ENCODE results near the gene TMEM14B. TPM values are rescaled to one million over a fixed set of nuclear protein-coding genes. Genes with fewer than 3 reads are reported as not detected.
"Not testable (repeated sequence)": the region's sequence is repeated elsewhere in the genome, so short reads cannot be mapped to it uniquely, and the experiment has no call there.

The TMEM14B gene
- total RNA-seq, 4 donors from 2014 or later, result 114 to 217 (median 197) TPM

DNA sequence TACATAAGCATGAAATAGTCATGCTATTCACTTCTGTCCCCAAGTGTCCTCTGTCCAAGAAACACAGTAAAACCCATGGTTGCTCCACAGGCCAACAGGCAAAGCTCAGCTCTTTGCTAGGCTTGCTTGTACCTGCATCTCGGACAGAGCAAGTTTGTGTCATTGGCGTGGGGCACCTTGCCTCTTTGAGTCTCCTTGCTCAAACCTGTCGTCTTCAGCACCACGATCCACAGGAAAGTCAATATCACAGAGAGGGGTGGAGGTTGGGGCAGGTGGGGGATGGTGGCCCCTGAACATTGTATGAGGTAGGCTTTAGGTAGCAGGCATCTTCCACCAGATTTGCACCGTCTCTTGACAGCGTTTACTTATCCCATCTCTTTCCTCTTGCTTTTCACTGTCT, 4.1 kb upstream of the TMEM14B start:
- WGBS, 2 donors, result 82 to 84% methylated on average over 6 of the region's 6 CpGs
- H3K36me3 ChIP-seq, result no peaks in the 10 kb centered on the region

DNA sequence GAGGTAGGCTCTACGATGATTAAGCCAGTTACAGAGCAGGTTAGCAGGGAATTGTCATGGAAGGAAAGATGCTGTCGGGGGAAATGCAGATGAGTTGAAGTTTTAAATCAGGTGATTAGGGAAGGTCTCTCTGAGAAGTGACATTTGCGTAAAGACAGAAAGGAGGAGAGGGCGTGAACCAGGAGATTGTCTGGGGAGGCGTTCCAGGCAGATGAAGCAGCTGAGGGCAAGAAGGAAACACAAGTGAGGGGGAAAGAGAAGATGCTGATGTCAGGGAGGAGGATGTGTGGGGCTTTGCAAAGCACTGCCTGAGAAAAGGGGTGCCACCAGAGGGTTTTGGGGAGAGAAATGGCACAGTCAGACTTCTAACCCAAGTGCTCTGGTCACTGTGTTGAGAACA, 2.5 kb upstream of the TMEM14B start:
- Histone ChIP-seq H3K27ac (no peak overlapping the region), H3K4me3 (replicated peaks in 1 of 3) (no peak overlapping the region), H3K9me3 (no peaks in the 10 kb centered on the region), H3K27me3 (no peaks in the 10 kb centered on the region), H3K4me1 (peaks cover 16 to 23% of the 10 kb centered on the region in 2 donors), H3K36me3 (no peaks in the 10 kb centered on the region)
- DNase-seq, result no peak
- intact Hi-C loops (cut with DNase I), result loop anchor here (10.0 kb wide), 1 partner anchor 50 kb away; the partner anchor contains the start of genes C6orf52 and PAK1IP1
- WGBS, 2 donors, result 87 to 92% methylated on average over 5 of the region's 5 CpGs
- TF ChIP-seq, protein P1, sequence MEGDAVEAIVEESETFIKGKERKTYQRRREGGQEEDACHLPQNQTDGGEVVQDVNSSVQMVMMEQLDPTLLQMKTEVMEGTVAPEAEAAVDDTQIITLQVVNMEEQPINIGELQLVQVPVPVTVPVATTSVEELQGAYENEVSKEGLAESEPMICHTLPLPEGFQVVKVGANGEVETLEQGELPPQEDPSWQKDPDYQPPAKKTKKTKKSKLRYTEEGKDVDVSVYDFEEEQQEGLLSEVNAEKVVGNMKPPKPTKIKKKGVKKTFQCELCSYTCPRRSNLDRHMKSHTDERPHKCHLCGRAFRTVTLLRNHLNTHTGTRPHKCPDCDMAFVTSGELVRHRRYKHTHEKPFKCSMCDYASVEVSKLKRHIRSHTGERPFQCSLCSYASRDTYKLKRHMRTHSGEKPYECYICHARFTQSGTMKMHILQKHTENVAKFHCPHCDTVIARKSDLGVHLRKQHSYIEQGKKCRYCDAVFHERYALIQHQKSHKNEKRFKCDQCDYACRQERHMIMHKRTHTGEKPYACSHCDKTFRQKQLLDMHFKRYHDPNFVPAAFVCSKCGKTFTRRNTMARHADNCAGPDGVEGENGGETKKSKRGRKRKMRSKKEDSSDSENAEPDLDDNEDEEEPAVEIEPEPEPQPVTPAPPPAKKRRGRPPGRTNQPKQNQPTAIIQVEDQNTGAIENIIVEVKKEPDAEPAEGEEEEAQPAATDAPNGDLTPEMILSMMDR (IDR thresholded peaks at IDR 0.05), result no peak
- TF ChIP-seq POLR2A (IDR thresholded peaks at IDR 0.05), result no peak

More for the DNA sequence above, 4.1 kb upstream of the TMEM14B start:
- TF ChIP-seq, protein P1 (IDR thresholded peaks at IDR 0.05), result no peak
- TF ChIP-seq POLR2A (IDR thresholded peaks at IDR 0.05), result no peak
- peaks cover 3 to 7% of the 10 kb centered on the region in 2 donors for H3K4me1 ChIP-seq
- no peak overlapping the region for H3K4me3 ChIP-seq (replicated peaks in 1 of 3)
- H3K27me3 ChIP-seq, result no peaks in the 10 kb centered on the region
- no peaks in the 10 kb centered on the region for H3K9me3 ChIP-seq
- no peak overlapping the region for H3K27ac ChIP-seq
- DNase-seq, result no peak
- intact Hi-C loops (cut with DNase I), result loop anchor here (10.0 kb wide), 1 partner anchor 49 kb away; the partner anchor contains the start of genes C6orf52 and PAK1IP1

DNA sequence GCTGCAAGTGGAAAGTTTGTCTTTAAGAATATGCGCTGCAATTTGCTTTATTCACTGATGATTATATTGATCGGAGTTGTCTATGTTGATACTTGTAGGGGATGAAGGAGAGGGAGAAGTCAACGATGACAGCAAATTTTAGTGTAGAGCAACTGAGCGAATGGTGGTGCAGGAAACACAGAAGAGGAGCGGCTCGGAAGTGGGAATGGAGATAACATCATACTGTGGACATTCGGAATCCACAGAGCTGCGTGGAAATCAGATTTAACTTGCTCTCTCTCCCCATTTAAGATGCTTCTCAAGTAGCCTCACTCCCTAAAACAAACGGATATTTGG, 722 bp upstream of the TMEM14B start:
- intact Hi-C loops (cut with DNase I), result loop anchor here (10.0 kb wide), 1 partner anchor 52 kb away; the partner anchor contains the start of genes C6orf52 and PAK1IP1
- H3K27ac ChIP-seq, result peak overlapping the region in 2 of 3 donors; percentile 64 to 74
- H3K4me3 ChIP-seq (replicated peaks in 1 of 3), result peak overlapping the region in 2 of 3 donors; percentile 28 to 69
- 57 to 65% methylated on average over 9 of the region's 9 CpGs for WGBS, 2 donors
- peaks cover 24 to 38% of the 10 kb centered on the region in 2 donors for H3K4me1 ChIP-seq
- DNase-seq, result no peak
- peaks cover 0 to 9% of the 10 kb centered on the region in 2 donors for H3K36me3 ChIP-seq
- no peaks in the 10 kb centered on the region for H3K27me3 ChIP-seq
- TF ChIP-seq POLR2A (IDR thresholded peaks at IDR 0.05), result no peak
- TF ChIP-seq, protein P1 (IDR thresholded peaks at IDR 0.05), result no peak
- no peaks in the 10 kb centered on the region for H3K9me3 ChIP-seq

DNA sequence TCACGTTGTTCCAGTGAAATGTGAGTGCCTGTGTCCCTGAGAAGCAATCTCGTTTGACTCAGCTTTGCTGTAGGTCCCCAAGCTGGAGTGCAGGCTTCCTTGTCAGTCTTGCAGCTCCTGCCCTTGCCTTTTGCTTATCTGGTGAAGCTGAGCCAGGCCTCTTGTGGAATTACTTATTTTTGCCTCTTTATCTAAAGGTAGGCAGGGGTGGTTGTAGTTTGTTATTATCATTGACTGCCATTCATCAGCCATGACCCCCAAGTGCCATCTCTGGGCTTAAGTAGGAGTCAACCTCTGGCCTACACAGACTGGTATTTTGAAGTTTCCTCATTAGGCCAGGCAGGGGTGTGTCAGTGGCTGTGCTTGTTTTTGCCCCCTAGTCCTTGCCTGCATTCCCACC, 2.1 kb downstream of the TMEM14B start:
- H3K9me3 ChIP-seq, result no peaks in the 10 kb centered on the region
- no peak overlapping the region for H3K4me3 ChIP-seq (replicated peaks in 1 of 3)
- peak; percentile 30 to 34 for DNase-seq
- peaks cover 24 to 39% of the 10 kb centered on the region in 2 donors for H3K4me1 ChIP-seq
- intact Hi-C loops (cut with DNase I), result loop anchor here (10.0 kb wide), 1 partner anchor 55 kb away; the partner anchor contains the start of genes C6orf52 and PAK1IP1
- TF ChIP-seq, protein P1 (IDR thresholded peaks at IDR 0.05), result no peak
- TF ChIP-seq POLR2A (IDR thresholded peaks at IDR 0.05), result no peak
- peak overlapping the region; percentile 59 to 80 (median 67) for H3K27ac ChIP-seq
- WGBS, 2 donors, result 24 to 41% methylated on average over 2 of the region's 2 CpGs
- peaks cover 9 to 14% of the 10 kb centered on the region in 2 donors for H3K36me3 ChIP-seq
- H3K27me3 ChIP-seq, result no peaks in the 10 kb centered on the region

DNA sequence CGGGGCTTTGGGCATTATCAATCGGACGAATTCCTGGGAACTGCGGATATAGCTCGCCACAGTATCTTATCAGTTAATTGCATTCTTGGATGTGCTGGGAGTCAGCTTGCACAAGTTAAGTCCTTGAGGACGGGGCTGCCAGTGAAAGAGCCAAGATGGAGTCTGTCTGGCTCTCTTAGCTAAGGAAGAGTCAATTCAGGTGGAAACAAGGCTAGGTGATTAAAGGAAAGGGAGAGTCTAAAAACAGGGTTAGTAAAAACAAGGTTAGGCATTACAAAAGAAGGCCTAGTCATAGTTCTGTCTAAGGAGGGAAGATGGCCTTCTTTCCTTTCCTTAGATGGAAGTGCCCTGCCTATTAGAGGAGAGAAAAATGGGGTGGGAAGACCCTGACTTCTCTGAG, 3.0 kb downstream of the TMEM14B start:
- H3K36me3 ChIP-seq, result peaks cover 15 to 22% of the 10 kb centered on the region in 2 donors
- H3K27ac ChIP-seq, result peak overlapping the region; percentile 1 to 67 (median 40)
- DNase-seq; H3K27me3 ChIP-seq; intact Hi-C loops (cut with DNase I); H3K9me3 ChIP-seq; H3K4me3 ChIP-seq (replicated peaks in 1 of 3): not testable (repeated sequence)
- H3K4me1 ChIP-seq, result peaks cover 24 to 39% of the 10 kb centered on the region in 2 donors
- 32 to 55% methylated on average over 6 of the region's 6 CpGs for WGBS, 2 donors

DNA sequence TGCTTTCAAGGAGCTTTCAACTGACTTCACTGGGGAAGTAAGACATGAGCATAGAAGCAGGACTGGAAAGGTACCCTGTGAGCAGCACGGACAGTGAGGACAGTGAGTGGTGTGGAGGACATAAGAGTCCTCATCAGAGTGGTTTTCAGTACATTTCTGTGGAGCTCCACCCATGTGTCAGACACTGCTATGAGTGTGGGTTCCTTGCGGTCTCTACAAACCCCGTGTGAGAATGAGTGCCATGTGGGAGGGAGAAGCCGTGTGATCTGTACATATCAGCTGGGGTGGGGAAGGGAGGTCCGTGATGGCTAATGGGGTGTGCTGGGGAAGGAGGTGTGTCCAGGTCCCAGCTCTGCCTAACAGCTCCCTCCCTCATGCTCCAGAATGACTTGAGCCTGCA, 4.2 kb downstream of the TMEM14B start:
- peaks cover 17 to 28% of the 10 kb centered on the region in 2 donors for H3K36me3 ChIP-seq
- 80% methylated on average over 5 of the region's 5 CpGs for WGBS, 2 donors
- intact Hi-C loops (cut with DNase I), result not testable (repeated sequence)

More for the DNA sequence above, 4.2 kb downstream of the TMEM14B start:
- H3K4me1 ChIP-seq, result peaks cover 24 to 37% of the 10 kb centered on the region in 2 donors
- not testable (repeated sequence) for H3K4me3 ChIP-seq (replicated peaks in 1 of 3); DNase-seq; H3K27ac ChIP-seq; H3K27me3 ChIP-seq; H3K9me3 ChIP-seq
